Measurements from ENCODE around the gene ARSD.
"Not testable (repeated sequence)": the region's sequence is repeated elsewhere in the genome, so short reads cannot be mapped to it uniquely, and the experiment has no call there.

The ARSD gene, protein sequence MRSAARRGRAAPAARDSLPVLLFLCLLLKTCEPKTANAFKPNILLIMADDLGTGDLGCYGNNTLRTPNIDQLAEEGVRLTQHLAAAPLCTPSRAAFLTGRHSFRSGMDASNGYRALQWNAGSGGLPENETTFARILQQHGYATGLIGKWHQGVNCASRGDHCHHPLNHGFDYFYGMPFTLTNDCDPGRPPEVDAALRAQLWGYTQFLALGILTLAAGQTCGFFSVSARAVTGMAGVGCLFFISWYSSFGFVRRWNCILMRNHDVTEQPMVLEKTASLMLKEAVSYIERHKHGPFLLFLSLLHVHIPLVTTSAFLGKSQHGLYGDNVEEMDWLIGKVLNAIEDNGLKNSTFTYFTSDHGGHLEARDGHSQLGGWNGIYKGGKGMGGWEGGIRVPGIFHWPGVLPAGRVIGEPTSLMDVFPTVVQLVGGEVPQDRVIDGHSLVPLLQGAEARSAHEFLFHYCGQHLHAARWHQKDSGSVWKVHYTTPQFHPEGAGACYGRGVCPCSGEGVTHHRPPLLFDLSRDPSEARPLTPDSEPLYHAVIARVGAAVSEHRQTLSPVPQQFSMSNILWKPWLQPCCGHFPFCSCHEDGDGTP

GRCh38 chrX:2928583-2929434, at the start of gene ARSD:
Gene ARSD, minus strand, starts transcription at chrX:2929339. Its CDS starts 64 bp downstream, at chrX:2929275.
- DNase-seq, result peak; percentile 52

GRCh38 chrX:2978639-2979038, 49.5 kb upstream of the ARSD start:
- DNase-seq, result not testable (repeated sequence)

DNA sequence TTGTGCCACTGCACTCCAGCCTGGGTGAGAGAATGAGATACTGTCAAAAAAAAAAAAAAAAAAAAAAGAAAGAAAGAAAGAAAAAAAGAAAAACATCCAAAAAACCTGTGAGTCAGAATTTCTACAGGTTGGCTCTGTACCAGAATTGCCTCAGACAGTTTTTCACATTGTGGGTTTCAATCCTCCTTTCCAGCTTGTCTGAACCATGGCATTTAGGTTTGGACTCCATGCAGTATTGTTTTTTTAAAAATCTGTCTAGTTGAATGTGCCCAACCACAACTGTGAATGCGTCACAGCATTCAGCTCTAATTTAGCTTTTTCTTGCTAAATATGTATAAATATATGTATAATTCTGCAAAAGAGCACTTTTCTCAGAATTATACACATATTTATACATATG, 45.8 kb upstream of the ARSD start:
- DNase-seq, result no peak

- DNase-seq, result no peak
Measured at GRCh38 chrX:2972391-2972790, 43.3 kb upstream of the ARSD start.

DNA sequence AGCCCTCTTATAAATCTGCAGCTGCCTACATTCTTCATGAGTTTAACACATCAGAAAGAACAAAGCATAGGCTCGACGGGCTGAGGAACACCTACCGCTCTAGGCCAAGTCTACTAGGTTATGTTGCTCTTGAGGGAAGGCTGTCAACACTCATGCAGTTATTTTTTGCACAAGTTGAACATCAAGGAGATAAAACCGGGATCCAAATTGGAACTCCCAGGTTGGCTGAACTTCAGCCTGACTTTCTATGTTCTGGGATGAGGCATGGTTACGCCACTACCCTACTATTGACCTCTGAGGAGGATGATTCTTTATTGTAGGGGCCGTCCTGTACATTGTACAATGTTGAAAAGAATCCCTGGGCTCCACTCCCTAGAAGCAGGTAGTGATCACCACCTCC, 39.9 kb upstream of the ARSD start:
- DNase-seq, result no peak

DNA sequence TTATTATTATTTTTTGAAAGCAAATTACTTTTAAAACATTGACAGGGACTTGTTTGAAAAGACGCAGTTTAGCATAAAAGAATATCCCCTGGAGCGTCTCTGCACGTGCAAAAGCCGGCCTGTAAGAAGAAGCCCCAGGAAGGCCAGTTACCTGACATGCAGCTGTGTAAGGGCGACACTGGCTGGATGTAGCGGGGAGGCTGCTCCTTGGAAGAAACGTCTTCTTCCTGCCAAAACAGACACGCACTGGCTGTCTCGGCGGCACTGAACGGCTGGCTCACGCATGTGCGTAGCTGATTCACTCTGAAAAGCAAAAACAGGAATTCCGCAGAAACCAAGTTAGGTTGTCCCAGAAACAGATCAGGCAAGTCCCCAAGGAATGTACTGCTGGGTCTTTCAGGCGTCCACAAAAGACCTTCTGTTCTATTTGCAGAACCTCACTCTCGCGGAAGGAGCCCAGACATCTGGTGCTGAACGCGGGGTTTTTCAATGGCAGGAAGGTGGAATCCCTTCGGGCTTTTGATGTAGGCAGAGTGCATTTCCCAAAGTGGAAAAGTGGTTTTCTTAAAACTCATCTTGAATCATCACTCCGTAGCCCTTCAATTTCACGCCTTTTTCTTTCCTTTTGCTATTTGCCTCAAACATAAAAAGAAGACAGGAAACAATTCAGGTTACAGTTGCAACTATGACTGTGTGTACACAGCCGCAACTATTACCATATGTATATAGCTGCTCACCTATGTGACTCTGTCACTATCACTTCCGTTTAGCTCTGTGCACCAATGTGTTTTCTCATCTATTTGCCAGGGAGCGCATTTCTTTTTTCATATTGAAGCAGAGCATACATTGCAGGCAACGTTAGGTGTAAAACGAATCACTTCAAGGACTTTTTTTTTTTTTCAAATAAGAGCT, 39.1 kb upstream of the ARSD start:
- DNase-seq, result no peak

- DNase-seq, result no peak
Measured at GRCh38 chrX:2967584-2967983, 38.4 kb upstream of the ARSD start.

DNA sequence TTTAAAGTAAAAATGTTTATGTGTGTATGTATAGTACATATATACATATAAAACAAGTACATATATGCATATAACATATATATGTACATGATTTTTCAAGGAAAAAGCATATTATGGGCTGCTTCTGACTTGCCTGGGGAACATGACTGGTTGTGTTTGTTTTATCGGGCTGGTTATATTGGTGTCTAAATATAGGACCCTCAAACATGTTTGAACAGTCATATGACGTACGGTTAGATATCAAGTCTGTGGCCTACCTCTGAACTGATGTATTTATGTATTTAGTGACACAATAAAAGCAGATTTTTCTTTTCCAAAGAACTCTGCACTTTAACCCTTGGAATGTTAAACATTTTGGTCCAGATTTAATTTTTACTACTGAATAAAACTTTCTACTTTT, 37.9 kb upstream of the ARSD start:
- no peak for DNase-seq

DNA sequence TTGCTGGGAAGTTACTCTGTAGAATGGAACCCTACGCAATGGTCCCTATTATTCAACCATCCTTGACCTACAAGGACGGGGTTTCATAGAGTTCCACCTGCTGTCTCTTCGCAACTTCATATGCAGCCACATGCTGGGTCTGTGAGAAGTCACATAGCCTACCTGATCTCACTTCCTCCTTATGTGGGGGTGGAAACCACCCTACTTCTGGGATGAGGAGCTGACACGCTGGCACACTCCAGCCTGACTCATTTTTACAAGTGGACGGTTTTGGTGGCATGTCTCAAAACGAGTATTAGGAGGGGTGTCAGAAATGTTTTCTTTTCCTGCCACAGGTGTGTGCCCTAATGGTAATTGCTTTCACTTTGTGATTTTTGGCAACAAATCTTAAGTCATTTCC, 36.8 kb upstream of the ARSD start:
- DNase-seq, result no peak

GRCh38 chrX:2963992-2964794, 35.1 kb upstream of the ARSD start:
- not testable (repeated sequence) for DNase-seq

GRCh38 chrX:2963449-2963848, 34.3 kb upstream of the ARSD start:
- DNase-seq, result not testable (repeated sequence)

- DNase-seq, result no peak
Measured at GRCh38 chrX:2962381-2962780, 33.2 kb upstream of the ARSD start.

DNA sequence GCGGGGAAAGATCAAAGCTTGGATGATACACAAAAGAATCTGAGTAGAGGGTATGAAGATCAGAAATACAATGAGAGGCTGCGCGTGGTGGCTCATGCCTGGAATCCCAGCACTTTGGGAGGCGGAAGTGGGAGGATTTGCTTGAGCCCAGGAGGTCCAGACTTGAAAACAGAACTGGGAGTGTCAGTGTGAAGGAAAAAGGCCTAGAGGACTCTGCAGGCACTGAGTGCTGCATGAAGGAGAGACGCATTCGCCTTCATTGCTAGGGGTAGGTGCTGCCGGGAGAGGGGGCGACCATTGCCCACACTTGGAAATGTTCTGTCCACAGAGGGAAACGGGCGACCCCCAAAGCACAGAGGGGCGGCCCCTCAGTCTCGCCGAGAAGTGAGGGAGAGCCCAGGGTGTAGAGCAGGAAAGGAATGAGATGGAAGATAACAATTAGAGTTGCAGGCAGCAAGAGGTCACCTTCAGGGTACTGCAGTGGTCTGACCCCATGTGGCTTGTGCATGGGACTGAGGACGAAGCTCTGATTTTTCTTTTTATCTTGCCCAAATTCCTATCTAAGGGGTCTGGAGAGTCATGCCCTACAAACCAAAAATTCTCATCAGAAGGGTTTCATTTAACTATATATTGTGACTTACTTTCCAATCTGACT, 31.8 kb upstream of the ARSD start:
- no peak for DNase-seq

DNA sequence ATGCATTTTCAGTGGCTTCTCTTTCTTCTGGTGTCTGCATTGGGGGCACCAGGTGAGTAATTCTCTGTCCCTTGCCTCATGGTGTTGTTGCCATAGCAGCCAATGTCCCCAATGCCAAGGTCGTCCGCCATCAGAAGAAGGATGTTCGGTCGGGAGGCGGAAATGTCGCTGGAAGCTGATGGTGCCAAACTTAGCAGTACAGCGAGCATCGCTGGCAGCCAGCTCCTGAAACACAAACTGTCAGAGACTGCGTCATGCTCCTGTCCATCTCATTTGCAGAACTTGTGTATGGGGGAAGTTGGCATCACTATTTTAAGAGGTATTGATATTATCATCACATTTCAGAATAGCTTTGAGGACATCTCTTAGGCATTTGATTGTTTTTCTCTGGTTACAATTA, 29.1 kb upstream of the ARSD start:
- DNase-seq, result no peak

- DNase-seq, result no peak
Measured at GRCh38 chrX:2955838-2956237, 26.7 kb upstream of the ARSD start.

- no peak for DNase-seq
Measured at GRCh38 chrX:2955281-2955680, 26.1 kb upstream of the ARSD start.

GRCh38 chrX:2954541-2954940, 25.4 kb upstream of the ARSD start:
- no peak for DNase-seq

DNA sequence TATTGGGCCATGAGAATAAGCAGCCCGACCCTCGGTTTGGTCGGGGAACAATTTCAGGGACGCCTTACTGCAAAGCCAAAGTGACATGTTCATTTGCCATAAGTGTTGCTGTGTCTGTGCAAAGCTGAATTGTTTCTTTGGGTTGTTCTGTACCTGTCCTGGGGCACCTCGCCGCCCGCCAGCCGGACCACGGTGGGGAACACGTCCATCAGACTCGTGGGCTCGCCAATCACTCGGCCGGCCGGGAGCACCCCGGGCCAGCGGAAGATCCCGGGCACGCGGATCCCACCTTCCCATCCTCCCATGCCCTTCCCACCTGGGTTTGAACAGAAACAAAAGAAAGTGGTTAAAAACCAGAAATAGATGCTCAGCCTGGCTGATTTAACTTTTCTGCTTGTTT, 8.8 kb upstream of the ARSD start:
- not testable (repeated sequence) for DNase-seq

DNA sequence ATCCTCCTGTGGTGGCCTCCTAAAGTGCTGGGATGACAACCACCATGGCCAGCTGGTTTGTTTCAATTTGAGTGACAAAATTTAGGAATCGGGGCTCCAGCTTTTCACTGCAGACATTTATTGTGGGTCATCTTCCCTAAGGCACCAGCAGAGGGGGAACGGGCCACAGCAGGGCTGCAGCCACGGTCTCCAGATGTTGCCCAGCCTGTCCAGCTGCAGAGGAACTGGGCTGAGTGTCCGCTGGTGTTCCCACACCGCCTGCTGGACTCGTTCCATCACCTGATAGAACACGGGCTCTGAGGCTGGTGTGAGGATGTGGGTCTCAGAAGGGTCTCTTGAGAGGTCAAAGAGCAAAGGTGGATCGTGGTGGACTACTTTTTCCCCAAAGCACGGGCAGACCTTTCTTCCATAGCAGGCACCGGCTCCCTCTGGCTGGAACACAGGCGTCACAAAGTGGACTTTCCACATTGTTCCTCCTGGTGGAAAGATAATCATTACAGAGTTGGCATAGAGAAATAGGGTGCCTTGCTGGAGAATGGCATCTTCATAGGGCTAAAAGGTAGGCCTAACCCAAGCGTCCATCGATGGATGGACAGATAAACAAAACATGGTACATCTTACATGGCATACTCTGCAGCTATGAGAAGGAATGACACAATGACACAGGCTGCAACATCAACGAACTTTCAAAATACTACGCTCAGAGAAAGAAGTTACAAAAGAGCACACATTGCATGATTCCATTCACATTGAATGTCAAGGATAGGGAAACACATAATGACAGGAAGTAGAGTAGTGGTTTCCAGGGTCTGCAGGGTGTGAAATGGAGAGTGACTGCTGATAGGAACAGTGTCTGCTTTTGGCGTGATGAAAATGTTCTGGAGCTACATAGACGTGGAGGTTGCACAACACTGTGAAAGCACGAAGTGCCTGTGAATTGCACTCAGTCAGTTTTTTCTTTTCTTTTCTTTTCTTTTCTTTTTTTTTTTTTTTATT, 5.9 kb upstream of the ARSD start:
- no peak for DNase-seq

Data from GOT3 (cell line).